GM18507 (cell line): ENCODE measurements around the gene EBNA1BP2.
"Not testable (repeated sequence)": the region's sequence is repeated elsewhere in the genome, so short reads cannot be mapped to it uniquely, and the experiment has no call there.

Source experiments
- DNase-seq: peaks from one replicate; pipeline ENCODE4 v3.0.0; 2011; ENCODE audit warnings: low read depth; ENCODE audit not compliant: insufficient read length; ENCODE audit errors: extremely low spot score
- FAIRE-seq: peaks from 2 replicates; lab custom pipeline; 2011; peaks lifted over from hg19 to GRCh38; lab: Jason Lieb, UNC

The EBNA1BP2 gene

GRCh38 chr1:43129426-43129825, 42.7 kb downstream of the EBNA1BP2 start:
- FAIRE-seq: no peak
- no peak for DNase-seq

- no peak for DNase-seq
- FAIRE-seq: no peak
These were observed 43.3 kb downstream of the EBNA1BP2 start for GRCh38 chr1:43128816-43129215.

- FAIRE-seq: no peak
- no peak for DNase-seq
These were observed 49.1 kb downstream of the EBNA1BP2 start for GRCh38 chr1:43123031-43123430.

- DNase-seq: no peak
These were observed 50.7 kb downstream of the EBNA1BP2 start for GRCh38 chr1:43121256-43121900.

GRCh38 chr1:43119928-43120586, 52.0 kb downstream of the EBNA1BP2 start:
- DNase-seq, FAIRE-seq: not testable (repeated sequence)

More at GRCh38 chr1:43121256-43121900, 50.7 kb downstream of the EBNA1BP2 start:
- FAIRE-seq: no peak
